GM03348 (cell line): ENCODE results near the gene MCAT.

Experiments
- DNase-seq: peaks from one replicate; pipeline ENCODE4 v3.0.0; 2012; ENCODE audit warnings: low spot score

Gene MCAT, protein sequence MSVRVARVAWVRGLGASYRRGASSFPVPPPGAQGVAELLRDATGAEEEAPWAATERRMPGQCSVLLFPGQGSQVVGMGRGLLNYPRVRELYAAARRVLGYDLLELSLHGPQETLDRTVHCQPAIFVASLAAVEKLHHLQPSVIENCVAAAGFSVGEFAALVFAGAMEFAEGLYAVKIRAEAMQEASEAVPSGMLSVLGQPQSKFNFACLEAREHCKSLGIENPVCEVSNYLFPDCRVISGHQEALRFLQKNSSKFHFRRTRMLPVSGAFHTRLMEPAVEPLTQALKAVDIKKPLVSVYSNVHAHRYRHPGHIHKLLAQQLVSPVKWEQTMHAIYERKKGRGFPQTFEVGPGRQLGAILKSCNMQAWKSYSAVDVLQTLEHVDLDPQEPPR

DNA sequence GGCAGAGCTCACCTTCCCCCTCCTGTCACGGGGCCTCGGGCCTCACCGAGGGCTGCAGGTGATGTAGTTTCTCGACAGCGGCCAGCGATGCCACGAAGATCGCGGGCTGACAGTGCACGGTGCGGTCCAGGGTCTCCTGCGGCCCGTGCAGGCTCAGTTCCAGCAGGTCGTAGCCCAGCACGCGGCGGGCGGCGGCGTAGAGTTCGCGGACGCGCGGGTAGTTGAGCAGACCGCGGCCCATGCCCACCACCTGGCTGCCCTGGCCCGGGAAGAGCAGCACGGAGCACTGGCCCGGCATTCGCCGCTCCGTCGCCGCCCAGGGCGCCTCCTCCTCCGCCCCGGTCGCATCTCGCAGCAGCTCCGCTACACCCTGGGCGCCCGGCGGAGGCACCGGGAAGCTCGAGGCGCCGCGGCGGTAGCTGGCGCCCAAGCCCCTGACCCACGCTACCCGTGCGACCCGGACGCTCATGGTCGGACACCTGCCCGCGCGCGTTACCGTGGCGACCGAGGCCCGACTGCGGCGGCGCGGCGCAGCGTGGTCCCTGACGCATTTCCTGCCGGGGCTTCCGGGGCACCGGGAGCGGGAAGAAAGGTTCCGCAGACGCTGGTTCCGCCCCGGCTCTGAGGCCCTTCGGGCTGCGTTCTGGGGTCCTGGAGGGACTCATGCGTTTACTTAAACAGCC is at the start of gene MCAT:
Gene MCAT, minus strand, starts transcription at position 519 of the 683 bp plus-strand sequence. Its CDS starts 50 bp downstream, at position 469.
- DNase-seq: peak; percentile 96

DNA sequence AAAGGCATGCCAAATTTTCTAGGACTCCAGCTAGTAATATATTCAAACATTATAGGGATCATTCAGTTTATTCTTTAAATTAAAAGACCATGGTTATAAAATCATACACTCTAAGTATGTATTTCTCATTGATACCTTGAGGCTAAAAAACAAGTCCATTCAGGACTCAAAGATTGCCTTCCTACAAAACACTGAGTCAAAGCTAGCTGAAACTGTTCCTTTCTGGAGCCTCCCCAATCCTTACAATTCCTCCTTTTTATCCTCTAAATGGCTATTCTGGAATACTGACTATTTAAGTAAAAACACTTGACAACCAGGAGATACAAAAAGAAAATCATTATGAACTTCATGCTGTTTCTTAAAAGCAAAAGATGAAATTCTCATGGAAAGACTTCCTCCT is 48.6 kb upstream of the MCAT start:
- DNase-seq: no peak

DNA sequence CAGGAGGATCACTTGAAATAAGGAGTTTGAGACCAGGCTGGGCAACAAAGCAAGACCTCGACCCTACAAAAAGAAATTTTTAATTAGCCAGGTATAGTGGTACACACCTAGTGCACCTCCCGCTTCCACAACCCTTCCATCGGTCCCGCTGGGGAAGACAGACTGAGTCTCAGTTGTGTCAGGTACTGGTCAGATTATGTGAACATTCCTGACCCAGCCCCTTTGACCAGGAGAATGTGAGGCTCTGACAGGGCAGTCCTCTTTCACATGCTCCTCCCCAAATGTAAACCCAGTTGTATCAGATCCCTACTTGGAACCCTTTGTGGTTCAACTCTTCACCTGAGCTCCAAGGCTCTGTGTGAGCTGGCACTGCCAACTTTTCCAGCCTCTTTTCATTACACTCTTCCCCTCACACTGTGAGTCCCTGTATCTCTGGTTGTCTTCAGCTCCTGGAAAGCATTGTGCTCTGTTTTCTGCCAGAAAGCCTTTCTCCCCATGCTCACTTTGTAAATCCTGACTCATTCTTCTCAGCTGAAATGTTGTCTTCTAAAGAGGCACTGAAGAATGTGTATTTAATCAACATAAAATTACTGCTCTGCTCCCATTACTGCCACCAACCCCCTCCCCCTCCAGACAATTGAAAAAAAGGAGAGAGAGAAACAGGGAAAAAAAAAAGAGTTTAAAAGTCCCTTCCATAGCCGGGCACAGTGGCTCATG is 45.8 kb upstream of the MCAT start:
- no peak for DNase-seq

DNA sequence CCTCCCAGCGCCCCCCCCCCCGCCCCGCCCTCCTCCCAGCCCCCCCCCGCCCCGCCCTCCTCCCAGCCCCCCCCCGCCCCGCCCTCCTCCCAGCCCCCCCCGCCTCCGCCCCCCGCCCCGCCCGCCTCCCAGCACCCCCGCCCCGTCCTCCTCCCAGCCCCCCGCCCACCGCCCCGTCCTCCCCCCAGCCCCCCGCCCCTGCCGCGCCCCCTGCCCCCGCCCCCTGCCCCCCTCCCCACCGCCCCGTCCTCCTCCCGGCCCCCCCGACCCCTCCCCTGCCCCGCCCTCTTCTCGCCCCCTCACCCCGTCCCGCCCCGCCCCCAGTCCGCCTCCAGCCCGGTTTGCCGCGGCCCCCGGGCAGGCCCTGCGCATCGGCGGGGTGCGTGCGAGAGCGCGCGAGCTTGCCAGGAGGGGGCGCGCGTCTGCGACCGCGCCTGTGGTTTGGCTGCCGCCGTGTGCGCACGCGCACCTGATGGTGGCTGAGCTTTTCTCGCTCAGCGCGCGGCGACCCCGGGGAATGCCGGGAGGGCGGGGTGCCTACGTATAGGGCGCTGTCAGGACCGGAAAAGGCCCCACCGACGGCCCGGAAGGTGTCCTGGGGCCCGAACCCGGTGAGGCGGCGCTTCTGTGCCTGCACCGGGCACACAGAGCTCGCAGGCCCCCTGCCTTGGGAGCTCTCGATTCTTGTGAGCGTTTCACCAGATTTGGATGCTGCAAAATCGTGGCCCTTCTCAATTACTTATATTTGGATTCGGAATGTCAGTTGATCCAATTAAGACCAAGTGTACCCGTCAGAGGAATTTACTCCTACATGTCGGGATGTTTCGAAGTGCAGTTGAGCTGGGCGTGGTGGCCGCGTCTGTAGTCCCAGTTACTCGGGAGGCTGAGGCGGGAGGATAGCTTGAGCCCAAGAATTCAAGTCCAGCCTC is 44.2 kb upstream of the MCAT start:
- peak; percentile 97 for DNase-seq

DNA sequence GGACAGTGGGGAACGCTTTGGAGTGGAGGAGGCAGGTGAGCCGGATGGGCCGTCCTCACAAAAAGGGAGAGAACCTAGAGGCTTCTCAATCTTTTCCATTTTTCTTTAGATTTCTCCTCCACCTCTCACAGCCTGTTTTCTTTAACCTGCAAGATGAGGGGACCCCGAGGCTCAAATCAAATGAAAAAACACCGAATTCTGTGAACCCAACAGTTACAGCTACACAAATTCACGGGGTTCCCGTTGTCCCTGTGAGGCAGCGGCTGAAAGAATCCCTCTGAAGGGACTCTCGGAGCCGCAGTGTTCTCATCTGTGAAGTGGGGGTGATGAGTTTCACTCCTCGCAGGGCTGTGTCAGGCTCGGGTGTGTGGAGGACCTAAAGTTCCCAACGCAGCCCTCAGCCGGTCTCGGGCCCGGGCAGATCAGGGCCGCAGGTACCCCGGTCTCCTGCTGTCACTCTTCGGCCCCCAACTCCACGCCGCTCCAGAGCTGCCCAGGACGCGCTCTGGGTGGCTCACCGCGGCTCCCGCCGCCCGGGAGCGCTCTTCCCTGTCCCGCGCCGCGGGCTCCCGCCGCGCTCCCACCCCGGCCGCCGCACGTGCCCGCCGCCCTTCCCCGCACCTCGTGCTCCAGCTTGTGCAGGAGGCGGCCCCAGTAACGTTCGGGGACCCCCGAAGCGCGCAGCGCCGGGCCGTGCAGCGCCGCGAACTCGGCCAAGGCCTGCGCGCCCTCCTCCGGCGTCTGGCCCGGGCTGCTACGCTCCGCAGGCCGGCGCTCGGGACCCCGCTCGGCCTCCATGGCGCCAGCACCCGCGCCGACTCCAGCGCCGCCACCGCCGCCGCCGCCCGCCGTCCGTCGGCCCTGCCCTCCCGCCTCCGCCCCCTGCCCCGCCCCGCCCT is 43.3 kb upstream of the MCAT start, which contains the start of gene TTLL12:
Gene TTLL12, minus strand, starts transcription at position 863 of the 899 bp plus-strand sequence. Its CDS starts 65 bp downstream, at position 798.
- peak; percentile 93 for DNase-seq

DNA sequence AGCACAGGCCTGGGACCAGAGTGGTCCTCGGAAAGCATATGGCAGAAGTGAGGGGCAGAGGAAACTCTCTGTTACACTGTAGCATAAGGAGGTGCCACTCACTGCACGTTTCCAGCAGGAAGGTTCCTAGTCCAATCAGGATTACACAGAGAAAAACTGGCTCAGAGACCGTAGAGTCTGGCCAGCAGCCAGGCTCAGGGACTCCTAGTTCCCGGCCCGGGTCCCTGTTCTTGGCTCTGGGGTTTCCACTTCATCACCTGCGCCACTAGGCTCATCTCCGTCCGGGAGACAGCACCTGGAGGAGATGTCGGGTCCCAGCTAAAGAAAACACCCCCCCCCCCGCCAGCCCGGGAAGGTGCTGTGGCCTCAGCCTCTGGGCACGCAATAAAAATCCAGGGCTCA is 42.7 kb upstream of the MCAT start:
- DNase-seq: peak; percentile 34

DNA sequence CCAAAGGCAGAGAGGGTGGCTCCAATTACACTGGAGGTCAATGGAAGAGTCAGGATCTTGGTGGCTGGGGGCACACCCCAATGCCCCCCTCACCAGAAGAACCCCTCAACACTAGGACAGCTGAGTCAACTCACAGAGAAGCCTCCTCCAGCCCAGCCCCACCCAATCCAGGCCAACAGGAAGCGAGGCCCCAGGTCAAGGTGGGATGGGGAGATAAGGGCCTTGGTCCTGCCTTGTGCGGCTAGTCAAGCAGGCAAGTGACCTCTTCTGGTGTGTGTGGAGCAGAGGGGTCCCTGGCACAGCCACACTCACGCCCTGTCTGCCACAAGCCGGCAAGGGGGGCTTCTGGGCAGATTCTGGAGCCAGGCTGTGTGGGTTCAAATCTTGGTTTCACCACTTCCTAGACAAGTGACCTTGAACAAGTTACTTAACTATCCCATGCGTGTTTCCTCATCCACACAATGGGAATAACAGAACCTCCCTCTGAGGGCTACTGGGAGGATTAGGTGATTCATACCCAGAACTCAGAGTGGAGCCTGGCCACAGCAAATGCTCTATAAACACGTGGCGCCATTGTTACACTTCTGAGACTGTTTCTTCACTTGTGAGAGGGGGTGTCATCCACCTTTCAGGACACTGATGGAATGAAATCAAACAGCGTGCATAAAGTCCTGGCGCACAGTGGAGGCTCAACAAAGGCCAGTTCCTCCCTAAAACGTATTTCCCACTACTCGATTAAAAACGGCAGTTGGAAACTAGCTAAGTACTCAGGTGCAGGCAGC is 40.5 kb upstream of the MCAT start:
- DNase-seq: no peak

DNA sequence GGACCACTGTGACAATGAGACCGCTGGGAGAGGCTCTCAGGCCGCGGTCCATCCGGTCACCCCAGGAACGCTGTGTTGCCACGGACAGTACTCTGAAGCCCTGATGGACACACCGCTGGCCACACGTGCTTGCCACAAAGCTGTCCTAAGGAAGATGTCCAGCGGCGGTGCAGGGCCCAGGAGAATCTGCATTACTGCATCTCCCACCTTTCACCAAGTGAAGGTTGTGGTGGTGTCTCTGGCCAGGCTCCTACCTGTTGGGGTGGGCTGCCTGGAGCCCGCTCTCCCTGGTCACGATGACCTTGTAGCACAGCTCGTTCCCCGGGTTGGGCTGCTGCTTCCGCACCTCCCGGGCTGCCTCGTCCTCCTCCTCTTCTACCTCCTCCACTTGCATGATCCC is 39.5 kb upstream of the MCAT start:
- no peak for DNase-seq

DNA sequence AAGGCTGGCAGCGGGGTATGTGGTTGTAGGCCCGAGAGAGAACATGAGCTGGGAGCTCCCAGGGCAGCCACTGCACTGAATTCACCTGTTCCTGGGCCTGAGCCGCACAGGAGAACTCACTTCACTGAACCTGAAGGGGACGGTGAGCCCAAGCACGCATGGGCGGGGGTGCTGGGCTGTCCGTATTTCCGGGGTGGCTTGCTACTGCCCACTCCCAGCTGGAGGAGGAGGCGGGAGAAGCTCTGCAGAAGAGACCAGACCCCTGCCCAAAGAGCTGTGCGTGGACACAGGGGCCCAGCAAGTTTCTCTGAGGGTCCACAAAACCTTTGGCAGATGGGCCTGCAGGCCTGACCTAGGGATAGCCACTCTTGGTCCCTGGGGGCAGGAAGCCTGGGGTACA is 38.9 kb upstream of the MCAT start:
- no peak for DNase-seq

DNA sequence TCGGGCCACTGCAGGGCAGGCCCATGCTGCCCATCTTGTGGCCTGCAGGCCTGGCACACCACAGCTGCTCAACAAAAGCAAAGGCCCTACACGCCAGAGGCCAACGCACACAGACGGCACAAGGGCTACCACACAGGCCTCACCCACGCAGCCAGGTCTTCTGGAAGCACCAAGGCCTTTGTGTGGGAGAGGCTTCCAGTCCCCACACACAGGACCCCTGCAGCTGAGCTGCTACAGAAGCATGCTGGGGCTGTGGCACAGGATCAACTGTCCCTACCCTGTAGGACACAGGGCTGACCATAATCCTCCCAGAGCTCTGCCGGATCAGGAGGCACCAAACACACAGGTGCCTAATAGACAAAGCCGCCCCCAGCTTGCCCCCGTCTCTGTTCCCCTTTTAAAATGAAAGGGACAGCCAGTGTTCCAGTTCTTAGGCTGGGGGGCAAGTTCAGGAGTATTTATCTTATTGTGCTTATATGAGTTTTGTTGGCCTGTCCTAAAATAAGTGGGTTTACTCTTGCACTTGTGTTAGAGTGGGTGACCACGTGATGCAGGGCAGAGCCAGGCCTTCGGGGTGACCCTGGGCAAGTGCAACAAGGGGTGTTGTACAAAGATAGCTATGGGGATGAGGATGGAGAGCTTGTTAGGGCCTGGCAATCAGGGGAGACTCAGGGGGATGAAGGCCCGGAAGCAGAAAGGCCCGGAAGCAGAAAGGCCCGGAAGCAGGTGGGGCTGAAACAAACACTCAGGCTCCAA is 38.3 kb upstream of the MCAT start:
- no peak for DNase-seq

DNA sequence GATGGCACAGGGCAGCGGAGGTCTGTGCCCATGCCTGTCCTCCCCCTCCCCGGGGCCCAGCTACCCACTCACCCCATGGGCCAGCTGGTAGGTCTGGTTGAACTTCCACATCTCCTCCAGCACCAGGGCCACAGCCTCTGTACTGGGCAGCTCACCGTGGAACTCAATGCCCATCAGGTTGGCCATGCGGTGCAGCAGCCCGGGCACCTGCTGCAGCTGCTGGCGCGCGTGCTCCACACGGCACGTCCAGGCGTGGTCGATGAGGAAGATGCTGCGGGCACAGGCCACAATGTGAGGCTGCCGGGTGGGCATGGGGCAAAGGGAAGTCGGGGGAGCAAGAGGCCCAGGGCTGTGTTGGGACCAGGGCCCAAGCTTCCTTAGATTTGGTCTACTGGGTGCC is 37.5 kb upstream of the MCAT start:
- no peak for DNase-seq

DNA sequence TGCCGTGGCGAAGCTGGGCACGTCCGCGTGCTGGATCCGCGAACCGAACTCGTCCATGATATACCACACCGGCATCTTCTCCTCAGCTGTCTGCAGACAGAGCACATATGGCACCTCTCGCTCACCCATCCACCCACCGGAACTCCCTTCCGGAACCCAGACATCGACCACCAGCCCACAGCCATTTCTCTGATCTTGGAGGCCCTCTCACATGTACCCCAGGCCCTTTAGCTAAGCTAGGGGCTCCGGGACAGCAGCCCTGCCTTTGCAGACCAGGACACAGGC is 36.7 kb upstream of the MCAT start:
- no peak for DNase-seq

DNA sequence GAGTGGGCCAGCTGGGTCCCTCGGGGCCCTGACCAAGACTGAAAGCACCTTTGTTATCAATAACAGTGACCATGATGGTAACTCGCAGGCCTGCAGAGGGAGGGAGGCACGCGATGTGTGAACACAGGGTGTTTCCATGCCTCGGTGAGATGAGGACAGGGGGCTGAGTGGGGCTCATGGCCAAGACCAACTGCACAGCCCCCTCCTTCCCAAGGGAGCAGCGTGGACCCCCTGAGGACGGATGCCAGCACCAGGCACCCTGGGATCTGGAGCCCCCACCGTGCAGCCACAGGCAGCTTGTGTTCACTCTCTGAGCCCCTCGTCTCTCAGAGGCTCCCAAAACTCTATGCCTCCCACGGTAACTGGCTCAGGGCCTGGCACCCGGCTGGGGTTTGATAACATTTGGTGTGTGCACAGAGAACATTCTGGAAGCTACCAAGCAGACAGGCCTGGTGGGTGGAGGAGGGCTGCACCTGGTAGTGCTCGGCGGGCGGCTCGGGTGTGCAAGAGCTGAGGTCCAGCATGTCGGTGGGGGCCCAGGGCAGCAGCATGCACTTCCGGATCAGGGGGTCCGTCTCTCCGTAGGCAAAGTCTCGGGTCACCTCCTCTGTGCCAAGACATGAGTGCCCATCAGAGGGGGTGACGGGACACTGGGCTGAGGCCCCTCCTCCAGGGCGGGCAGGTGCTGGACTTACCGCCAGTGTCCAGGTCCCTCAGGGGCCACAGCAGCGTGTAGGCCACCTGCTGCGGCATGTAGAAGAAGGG is 36.1 kb upstream of the MCAT start:
- DNase-seq: no peak

DNA sequence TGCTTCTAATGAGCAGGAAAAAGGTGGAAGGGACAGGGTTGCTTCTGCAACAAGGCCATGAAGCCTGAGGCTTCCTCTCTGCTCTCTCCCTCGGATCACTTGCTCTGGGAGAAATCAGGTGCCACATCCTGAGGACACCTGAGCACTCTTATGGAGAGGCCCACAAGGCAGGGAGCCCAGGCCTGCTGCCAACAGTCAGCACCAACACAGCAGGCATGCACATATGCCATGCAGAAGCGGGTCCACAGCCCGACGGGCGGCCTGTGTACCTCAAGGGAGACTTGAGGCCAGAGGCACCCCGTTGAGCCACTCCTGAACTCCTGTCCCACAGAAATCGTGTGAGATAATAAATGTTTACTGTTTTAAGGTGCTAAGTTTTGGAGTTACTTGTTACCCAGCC is 34.3 kb upstream of the MCAT start:
- DNase-seq: no peak

DNA sequence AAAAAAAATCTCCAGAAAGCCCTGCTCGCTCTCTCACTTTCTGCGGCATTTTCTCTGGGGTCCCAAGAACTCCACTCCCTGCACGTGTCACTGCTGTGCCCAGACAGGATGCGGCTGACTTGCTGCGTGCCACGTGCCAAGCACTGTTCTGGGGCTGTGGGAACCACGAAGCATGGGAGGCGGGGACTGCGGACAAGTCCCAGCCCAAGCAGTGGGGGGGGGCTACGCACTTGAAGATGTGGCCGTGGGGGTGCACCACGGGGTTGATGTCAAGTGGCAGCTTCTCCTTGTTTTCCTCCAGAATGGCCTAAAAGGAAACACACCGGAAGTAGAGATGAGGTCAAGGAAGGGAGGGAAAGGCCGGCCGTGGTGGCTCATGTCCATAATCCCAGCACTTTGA is 32.9 kb upstream of the MCAT start:
- DNase-seq: no peak

DNA sequence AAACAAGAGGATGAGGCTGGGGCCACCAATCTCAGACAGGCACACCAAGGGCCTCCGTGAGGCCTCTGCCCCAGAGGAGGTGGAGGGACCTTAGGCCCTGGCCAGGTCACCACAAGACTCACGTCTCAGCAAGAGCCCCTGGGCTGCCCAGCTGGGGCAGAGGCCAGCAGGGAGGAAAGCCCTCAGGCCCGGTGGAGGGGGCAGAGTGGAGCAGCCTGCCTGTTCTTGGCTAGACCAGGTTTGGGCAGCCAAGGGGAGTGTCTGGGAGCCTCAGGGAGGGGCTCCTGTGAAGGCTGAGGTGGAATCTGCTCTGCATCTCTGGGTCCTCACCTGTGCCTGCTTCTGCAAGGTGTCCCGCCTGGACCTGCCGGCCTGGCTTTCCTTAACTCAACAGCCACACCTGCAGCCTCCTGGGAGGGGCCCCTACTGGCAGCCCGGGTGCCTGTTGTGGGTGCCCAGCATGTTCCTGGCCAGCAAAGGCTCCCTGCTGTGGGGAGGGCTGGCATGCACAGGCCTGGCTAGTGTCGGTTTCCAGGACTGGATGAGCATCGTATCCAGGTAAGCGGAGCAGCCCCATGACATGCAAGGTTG is 31.8 kb upstream of the MCAT start:
- no peak for DNase-seq

DNA sequence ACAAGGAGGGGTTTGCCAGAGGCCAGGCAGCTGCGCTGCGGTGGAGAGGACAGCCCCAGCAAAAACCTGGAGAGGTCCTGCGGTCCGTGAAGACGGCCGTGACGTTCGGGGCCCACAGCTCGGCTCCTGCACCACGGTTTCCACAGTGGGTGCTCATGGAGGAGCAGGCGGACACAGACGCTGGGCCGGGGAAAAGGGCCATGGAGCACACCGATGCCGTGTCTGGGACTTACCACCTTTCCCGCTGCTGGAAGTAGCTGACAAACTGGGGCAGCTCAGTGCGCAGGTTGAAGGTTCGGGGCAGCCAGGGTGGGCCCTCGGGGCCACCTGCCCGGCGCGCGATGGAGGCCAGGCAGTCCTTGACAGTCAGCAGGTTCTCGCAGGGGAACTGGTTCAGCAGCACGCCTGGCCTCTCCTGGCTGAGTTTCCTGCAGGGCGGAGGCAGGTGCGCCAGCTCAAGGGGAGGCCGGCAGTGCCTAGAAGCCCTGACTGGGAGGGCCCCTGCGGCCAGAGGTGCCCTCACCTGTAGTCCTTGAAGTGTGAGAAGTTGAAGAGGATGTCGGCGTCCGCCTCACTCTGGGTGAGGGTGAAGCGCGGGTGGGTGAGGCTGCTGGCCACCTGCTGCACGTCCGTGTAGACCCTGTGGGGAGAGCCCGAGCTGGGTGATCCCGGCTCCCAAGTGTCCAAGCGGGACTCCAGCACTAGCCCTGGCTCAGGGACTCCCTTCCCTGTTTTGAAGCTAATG is 30.9 kb upstream of the MCAT start:
- no peak for DNase-seq

DNA sequence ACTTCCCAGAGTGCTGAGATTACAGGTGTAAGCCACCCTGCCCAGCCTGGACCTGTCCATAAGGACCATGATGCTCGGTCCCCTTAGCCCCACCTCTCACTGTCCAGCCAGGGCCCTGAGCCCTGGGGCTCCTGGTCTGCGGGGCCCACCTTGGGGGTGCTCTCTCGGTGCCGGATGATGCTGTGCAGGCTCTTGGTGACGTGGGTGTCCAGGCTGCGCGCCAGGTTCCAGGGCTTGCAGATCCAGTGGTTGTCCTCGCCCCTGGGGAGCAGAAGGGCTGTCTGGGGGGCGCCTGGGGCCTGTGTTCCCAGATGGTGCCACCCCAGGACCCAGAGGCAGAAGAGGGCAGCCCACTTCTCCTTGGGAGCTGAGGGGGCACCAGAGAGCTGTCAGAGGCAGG is 30.4 kb upstream of the MCAT start:
- DNase-seq: no peak
